K562 (cell line): ENCODE data around the gene NOL8. TPM values are rescaled to one million over a fixed set of nuclear protein-coding genes. Genes with fewer than 3 reads are reported as not detected.
A peak's percentile ranks its signal among the peaks of the same experiment; 100 is the strongest.

Experiments
- CBX2 ChIP-seq: fragments of 200-600 bp; sonication (generic); IDR thresholded peaks from one replicate; pipeline ENCODE4 v1.6.1; 2012; ENCODE audit warnings: mild to moderate bottlenecking, low read length, inconsistent platforms; ENCODE audit not compliant: insufficient read depth, poor library complexity, severe bottlenecking
- FOSL1 ChIP-seq: fragments of 200-800 bp; sonication (Bioruptor generic); conservative IDR thresholded peaks from 2 replicates; pipeline ENCODE4 v1.6.1; 2016; ENCODE audit warnings: missing genetic modification characterization, missing compliant biosample characterization
- FOXJ3 ChIP-seq: sonication (generic); formaldehyde crosslinking; IDR thresholded peaks from 2 replicates; pipeline ENCODE4 v1.4.0; 2020; ENCODE audit warnings: mild to moderate bottlenecking, missing genetic modification reagents
- KAT2B ChIP-seq: IDR thresholded peaks from one replicate; pipeline ENCODE4 v1.6.1; 2012; ENCODE audit warnings: low read depth, mild to moderate bottlenecking, control low read depth, inconsistent platforms, low read length, moderate library complexity
- NR4A1 ChIP-seq, 2 experiments: fragments of 250-450 bp in 1 of 2; fragments of 450-650 bp in 1 of 2; sonication (Bioruptor Pico) in 1 of 2; IDR thresholded peaks; 2 replicates each; pipeline versions ENCODE4 v1.4.0 to v1.6.1; 2016 to 2020; ENCODE audit warnings: mild to moderate bottlenecking in 2 of 2, missing compliant biosample characterization in 1 of 2, missing genetic modification characterization in 1 of 2, moderate library complexity in 1 of 2
- STAT5A ChIP-seq: IDR thresholded peaks from 2 replicates; pipeline ENCODE4 v1.6.1; 2012; ENCODE audit warnings: low read length, inconsistent platforms, borderline replicate concordance
- TCF3 ChIP-seq: sonication (generic); formaldehyde crosslinking; IDR thresholded peaks from 2 replicates; pipeline ENCODE4 v1.4.0; 2020; ENCODE audit warnings: mild to moderate bottlenecking, missing genetic modification reagents
- TCFL5 ChIP-seq: fragments of 250-450 bp; sonication (Bioruptor Pico); conservative IDR thresholded peaks from 2 replicates; pipeline ENCODE4 v1.6.1; 2021; ENCODE audit warnings: mild to moderate bottlenecking, moderate library complexity, matching md5 sums
- TSC22D4 ChIP-seq: fragments of 450-650 bp; IDR thresholded peaks from 2 replicates; pipeline ENCODE4 v1.6.1; 2016; ENCODE audit warnings: missing genetic modification characterization, missing biosample characterization, control low read depth
- ZKSCAN3 ChIP-seq: fragments of 250-450 bp; sonication (Bioruptor Pico); IDR thresholded peaks from 2 replicates; pipeline ENCODE4 v1.4.0; 2020
- ZNF57 ChIP-seq: fragments of 450-650 bp; formaldehyde crosslinking; IDR thresholded peaks from 2 replicates; pipeline ENCODE4 v1.4.0; 2020; ENCODE audit warnings: mild to moderate bottlenecking, moderate library complexity
- ZNF79 ChIP-seq: fragments of 250-450 bp; sonication (Bioruptor Pico); IDR thresholded peaks from 2 replicates; pipeline ENCODE4 v1.4.0; 2020; ENCODE audit warnings: low read depth, mild to moderate bottlenecking, moderate library complexity
- polyA plus RNA-seq, 8 experiments: library from polyadenylated mRNA; depleted of rRNA in 4 of 8; stranded (reverse) in 5 of 8; unstranded in 3 of 8; fragments of >200 nt; fragmentation: Nextera tagmentation in 2 of 8; fragmentation: Illumina TruSeq in 1 of 8; extraction: Ambion mirVana in 2 of 8; extraction: Trizol in 1 of 8; gene quantifications; 2 replicates each; pipeline versions ENCODE4 v1.2.1 to v1.2.3, GENCODE V29; 2011 to 2014; ENCODE audit warnings: inconsistent platforms in 1 of 8, missing spikeins in 1 of 8
- total RNA-seq, 7 experiments: library from RNA; depleted of rRNA in 6 of 7; stranded (reverse); fragments of >200 nt in 6 of 7; fragmentation: Illumina TruSeq in 2 of 7; extraction: Trizol in 2 of 7; gene quantifications; 2 replicates each; pipeline versions ENCODE4 v1.2.1 to v1.2.3, GENCODE V29; 2011 to 2021; ENCODE audit warnings: low replicate concordance in 1 of 7
- TF ChIP-seq, protein P1 (sequence below): fragments of 450-650 bp; IDR thresholded peaks from 2 replicates; pipeline ENCODE4 v1.7.1; 2018; ENCODE audit warnings: mild to moderate bottlenecking, low read depth; ENCODE audit not compliant: partially characterized antibody
- TF ChIP-seq, protein P2 (sequence below): sonication (generic); formaldehyde crosslinking; IDR thresholded peaks from 2 replicates; pipeline ENCODE4 v1.9.0; 2022; ENCODE audit warnings: mild to moderate bottlenecking, missing genetic modification reagents
- TF ChIP-seq, protein P3 (sequence below): fragments of 450-650 bp; IDR thresholded peaks from 2 replicates; pipeline ENCODE4 v1.6.1; 2016; ENCODE audit warnings: mild to moderate bottlenecking
- TF ChIP-seq, protein P4 (sequence below): sonication (generic); formaldehyde crosslinking; IDR thresholded peaks from 2 replicates; pipeline ENCODE4 v1.8.0; 2022; ENCODE audit warnings: missing genetic modification reagents, mild to moderate bottlenecking, borderline replicate concordance

The NOL8 gene
- total and polyA plus RNA-seq, 9 of the 15 experiments (the other 6 are each of a cell fraction or from before 2014, with no cell fraction given) = 51.3 to 91.5 (median 58.7) TPM

DNA sequence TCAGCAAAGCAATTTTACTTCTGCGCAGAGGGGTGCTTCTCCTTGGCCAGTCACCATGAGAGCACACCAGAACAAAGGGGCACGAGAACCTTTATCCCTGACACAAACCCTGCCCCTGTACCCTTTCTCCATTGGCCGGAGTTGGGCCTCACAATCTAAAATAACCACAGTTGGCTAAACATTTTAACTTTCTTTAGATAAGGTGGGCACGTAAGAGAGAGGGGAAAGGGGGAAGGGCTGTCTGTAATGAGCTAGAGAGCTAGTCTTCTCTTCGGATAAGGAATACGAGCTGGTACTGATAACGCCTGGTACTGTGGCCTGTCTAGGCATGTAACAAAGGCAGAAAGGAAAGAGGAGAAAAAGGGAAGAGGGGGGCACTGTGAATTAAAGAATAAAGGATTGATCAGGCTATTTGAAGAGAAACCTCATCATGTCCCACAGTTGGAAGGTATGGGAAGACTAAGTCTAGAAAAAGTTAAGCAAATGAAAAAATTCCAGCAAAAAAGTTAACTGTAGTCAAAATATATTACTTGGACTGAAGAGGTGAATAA, 29.8 kb downstream of the NOL8 start (continued):
- TF ChIP-seq, protein P1, sequence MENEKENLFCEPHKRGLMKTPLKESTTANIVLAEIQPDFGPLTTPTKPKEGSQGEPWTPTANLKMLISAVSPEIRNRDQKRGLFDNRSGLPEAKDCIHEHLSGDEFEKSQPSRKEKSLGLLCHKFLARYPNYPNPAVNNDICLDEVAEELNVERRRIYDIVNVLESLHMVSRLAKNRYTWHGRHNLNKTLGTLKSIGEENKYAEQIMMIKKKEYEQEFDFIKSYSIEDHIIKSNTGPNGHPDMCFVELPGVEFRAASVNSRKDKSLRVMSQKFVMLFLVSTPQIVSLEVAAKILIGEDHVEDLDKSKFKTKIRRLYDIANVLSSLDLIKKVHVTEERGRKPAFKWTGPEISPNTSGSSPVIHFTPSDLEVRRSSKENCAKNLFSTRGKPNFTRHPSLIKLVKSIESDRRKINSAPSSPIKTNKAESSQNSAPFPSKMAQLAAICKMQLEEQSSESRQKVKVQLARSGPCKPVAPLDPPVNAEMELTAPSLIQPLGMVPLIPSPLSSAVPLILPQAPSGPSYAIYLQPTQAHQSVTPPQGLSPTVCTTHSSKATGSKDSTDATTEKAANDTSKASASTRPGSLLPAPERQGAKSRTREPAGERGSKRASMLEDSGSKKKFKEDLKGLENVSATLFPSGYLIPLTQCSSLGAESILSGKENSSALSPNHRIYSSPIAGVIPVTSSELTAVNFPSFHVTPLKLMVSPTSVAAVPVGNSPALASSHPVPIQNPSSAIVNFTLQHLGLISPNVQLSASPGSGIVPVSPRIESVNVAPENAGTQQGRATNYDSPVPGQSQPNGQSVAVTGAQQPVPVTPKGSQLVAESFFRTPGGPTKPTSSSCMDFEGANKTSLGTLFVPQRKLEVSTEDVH = no peak
- no peak for TF ChIP-seq ZKSCAN3
- TF ChIP-seq STAT5A = 0 out of 2 replicates have a peak, but pooled peaks have one; percentile 13
- TF ChIP-seq, protein P2, sequence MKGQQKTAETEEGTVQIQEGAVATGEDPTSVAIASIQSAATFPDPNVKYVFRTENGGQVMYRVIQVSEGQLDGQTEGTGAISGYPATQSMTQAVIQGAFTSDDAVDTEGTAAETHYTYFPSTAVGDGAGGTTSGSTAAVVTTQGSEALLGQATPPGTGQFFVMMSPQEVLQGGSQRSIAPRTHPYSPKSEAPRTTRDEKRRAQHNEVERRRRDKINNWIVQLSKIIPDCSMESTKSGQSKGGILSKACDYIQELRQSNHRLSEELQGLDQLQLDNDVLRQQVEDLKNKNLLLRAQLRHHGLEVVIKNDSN (CRISPR knock-in tag) = no peak
- TF ChIP-seq CBX2 = no peak
- TF ChIP-seq TCF3 = peak; percentile 48; the same call in 1 of the 2 replicates
- no peak for TF ChIP-seq ZNF79 (CRISPR knock-in tag)
- TF ChIP-seq, protein P3, sequence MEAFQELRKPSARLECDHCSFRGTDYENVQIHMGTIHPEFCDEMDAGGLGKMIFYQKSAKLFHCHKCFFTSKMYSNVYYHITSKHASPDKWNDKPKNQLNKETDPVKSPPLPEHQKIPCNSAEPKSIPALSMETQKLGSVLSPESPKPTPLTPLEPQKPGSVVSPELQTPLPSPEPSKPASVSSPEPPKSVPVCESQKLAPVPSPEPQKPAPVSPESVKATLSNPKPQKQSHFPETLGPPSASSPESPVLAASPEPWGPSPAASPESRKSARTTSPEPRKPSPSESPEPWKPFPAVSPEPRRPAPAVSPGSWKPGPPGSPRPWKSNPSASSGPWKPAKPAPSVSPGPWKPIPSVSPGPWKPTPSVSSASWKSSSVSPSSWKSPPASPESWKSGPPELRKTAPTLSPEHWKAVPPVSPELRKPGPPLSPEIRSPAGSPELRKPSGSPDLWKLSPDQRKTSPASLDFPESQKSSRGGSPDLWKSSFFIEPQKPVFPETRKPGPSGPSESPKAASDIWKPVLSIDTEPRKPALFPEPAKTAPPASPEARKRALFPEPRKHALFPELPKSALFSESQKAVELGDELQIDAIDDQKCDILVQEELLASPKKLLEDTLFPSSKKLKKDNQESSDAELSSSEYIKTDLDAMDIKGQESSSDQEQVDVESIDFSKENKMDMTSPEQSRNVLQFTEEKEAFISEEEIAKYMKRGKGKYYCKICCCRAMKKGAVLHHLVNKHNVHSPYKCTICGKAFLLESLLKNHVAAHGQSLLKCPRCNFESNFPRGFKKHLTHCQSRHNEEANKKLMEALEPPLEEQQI = no peak
- TF ChIP-seq NR4A1 (CRISPR knock-in tag; IDR thresholded peaks at IDR 0.05) = no peak
- no peak for TF ChIP-seq NR4A1 (tag; IDR thresholded peaks at IDR 0.05)
- no peak for TF ChIP-seq FOSL1 (tag)
- TF ChIP-seq FOXJ3 (CRISPR knock-in tag) = no peak
- TF ChIP-seq TSC22D4 = no peak
- TF ChIP-seq TCFL5 (CRISPR knock-in tag) = no peak
- TF ChIP-seq, protein P4, sequence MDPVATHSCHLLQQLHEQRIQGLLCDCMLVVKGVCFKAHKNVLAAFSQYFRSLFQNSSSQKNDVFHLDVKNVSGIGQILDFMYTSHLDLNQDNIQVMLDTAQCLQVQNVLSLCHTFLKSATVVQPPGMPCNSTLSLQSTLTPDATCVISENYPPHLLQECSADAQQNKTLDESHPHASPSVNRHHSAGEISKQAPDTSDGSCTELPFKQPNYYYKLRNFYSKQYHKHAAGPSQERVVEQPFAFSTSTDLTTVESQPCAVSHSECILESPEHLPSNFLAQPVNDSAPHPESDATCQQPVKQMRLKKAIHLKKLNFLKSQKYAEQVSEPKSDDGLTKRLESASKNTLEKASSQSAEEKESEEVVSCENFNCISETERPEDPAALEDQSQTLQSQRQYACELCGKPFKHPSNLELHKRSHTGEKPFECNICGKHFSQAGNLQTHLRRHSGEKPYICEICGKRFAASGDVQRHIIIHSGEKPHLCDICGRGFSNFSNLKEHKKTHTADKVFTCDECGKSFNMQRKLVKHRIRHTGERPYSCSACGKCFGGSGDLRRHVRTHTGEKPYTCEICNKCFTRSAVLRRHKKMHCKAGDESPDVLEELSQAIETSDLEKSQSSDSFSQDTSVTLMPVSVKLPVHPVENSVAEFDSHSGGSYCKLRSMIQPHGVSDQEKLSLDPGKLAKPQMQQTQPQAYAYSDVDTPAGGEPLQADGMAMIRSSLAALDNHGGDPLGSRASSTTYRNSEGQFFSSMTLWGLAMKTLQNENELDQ (CRISPR knock-in tag) = no peak
- TF ChIP-seq KAT2B = no peak
- no peak for TF ChIP-seq ZNF57 (CRISPR knock-in tag)
